NCI-H748 (cell line): ENCODE data around the gene AQP12A.
"Not testable (repeated sequence)": the region's sequence is repeated elsewhere in the genome, so short reads cannot be mapped to it uniquely, and the experiment has no call there.

Source experiments
- DNase-seq: peaks from one replicate; lab custom pipeline; 2025; ENCODE audit not compliant: unreplicated experiment; lab: John Stamatoyannopoulos, UW

AQP12A gene

GRCh38 chr2:240659883-240660282 lies 31.8 kb upstream of the AQP12A start:
- not testable (repeated sequence) for DNase-seq

GRCh38 chr2:240662681-240663080 lies 29.0 kb upstream of the AQP12A start:
- no peak for DNase-seq

GRCh38 chr2:240663546-240664190 lies 28.0 kb upstream of the AQP12A start:
- no peak for DNase-seq

- DNase-seq = no peak
Observed at GRCh38 chr2:240664622-240665021, 27.0 kb upstream of the AQP12A start.

GRCh38 chr2:240670402-240670801 lies 21.3 kb upstream of the AQP12A start:
- DNase-seq = no peak

- DNase-seq = no peak
Observed at GRCh38 chr2:240670950-240671349, 20.7 kb upstream of the AQP12A start.

GRCh38 chr2:240672076-240672700 lies 19.5 kb upstream of the AQP12A start:
- DNase-seq = no peak

GRCh38 chr2:240672701-240673190 lies 18.9 kb upstream of the AQP12A start:
- no peak for DNase-seq

- not testable (repeated sequence) for DNase-seq
Observed at GRCh38 chr2:240674461-240675184, 17.0 kb upstream of the AQP12A start.

GRCh38 chr2:240675345-240675744 lies 16.3 kb upstream of the AQP12A start:
- not testable (repeated sequence) for DNase-seq

GRCh38 chr2:240678043-240678442 lies 13.6 kb upstream of the AQP12A start:
- not testable (repeated sequence) for DNase-seq

- DNase-seq = not testable (repeated sequence)
Observed at GRCh38 chr2:240678909-240679308, 12.8 kb upstream of the AQP12A start.

GRCh38 chr2:240680185-240680584 lies 11.5 kb upstream of the AQP12A start:
- DNase-seq = not testable (repeated sequence)

GRCh38 chr2:240682431-240683224 lies 9.0 kb upstream of the AQP12A start, which contains the start of gene AQP12B:
Gene AQP12B (minus strand): TSS chr2:240682885. CDS start chr2:240682837, 48 bp downstream.
- DNase-seq = not testable (repeated sequence)

GRCh38 chr2:240683329-240683979 lies 8.2 kb upstream of the AQP12A start:
- not testable (repeated sequence) for DNase-seq

- DNase-seq = not testable (repeated sequence)
Observed at GRCh38 chr2:240683980-240684728, 7.5 kb upstream of the AQP12A start.

- no peak for DNase-seq
Observed at GRCh38 chr2:240685771-240686371, 5.8 kb upstream of the AQP12A start.

GRCh38 chr2:240686460-240686859 lies 5.2 kb upstream of the AQP12A start:
- no peak for DNase-seq

GRCh38 chr2:240687045-240687740 lies 4.5 kb upstream of the AQP12A start:
- no peak for DNase-seq
